ENCODE results near the gene PRCD.
A peak's percentile ranks its signal among the peaks of the same experiment; 100 is the strongest.

Gene PRCD

GRCh38 chr17:76539631-76540271 is at the start of gene PRCD:
TSS of gene PRCD (plus strand) at chr17:76540044. CDS start at chr17:76540142, 98 bp downstream.
- no peak for DNase-seq

- no peak for DNase-seq
These were observed 49.6 kb upstream of the PRCD start for GRCh38 chr17:76490112-76490710.

- DNase-seq = no peak
These were observed 48.3 kb upstream of the PRCD start for GRCh38 chr17:76491271-76492122.

- DNase-seq = peak; percentile 44
These were observed 47.5 kb upstream of the PRCD start for GRCh38 chr17:76492123-76492988.

GRCh38 chr17:76492989-76493501 is 46.8 kb upstream of the PRCD start:
- peak; percentile 69 for DNase-seq

GRCh38 chr17:76493505-76494167 is 46.2 kb upstream of the PRCD start:
- peak; percentile 45 for DNase-seq

- no peak for DNase-seq
These were observed 44.0 kb upstream of the PRCD start for GRCh38 chr17:76495663-76496400.

- no peak for DNase-seq
These were observed 43.4 kb upstream of the PRCD start for GRCh38 chr17:76496464-76496863.

- no peak for DNase-seq
These were observed 42.2 kb upstream of the PRCD start for GRCh38 chr17:76497699-76497978.

- DNase-seq = no peak
These were observed 41.6 kb upstream of the PRCD start for GRCh38 chr17:76497979-76498875.

- no peak for DNase-seq
These were observed 41.0 kb upstream of the PRCD start for GRCh38 chr17:76498876-76499251.

- DNase-seq = no peak
These were observed 40.6 kb upstream of the PRCD start for GRCh38 chr17:76499267-76499667.

GRCh38 chr17:76500074-76500746 is 39.6 kb upstream of the PRCD start:
- no peak for DNase-seq

- DNase-seq = no peak
These were observed 39.2 kb upstream of the PRCD start for GRCh38 chr17:76500747-76501017.

- DNase-seq = peak; percentile 99
These were observed 38.6 kb upstream of the PRCD start, which contains the start of gene RHBDF2 for GRCh38 chr17:76501018-76501826. TSS of gene RHBDF2 (minus strand) at chr17:76501423. CDS start at chr17:76481524, 19,899 bp downstream.

GRCh38 chr17:76501827-76502307 is 38.0 kb upstream of the PRCD start:
- no peak for DNase-seq

- no peak for DNase-seq
These were observed 37.3 kb upstream of the PRCD start for GRCh38 chr17:76502341-76503211.

- no peak for DNase-seq
These were observed 35.7 kb upstream of the PRCD start for GRCh38 chr17:76504117-76504516.
